ENCODE measurements around the gene CERK. TPM values are rescaled to one million over a fixed set of nuclear protein-coding genes. Genes with fewer than 3 reads are reported as not detected.

Gene CERK
- total and polyA plus RNA-seq, 2 experiments from 2014 or later, result 37.2 to 74.9 TPM

- Histone ChIP-seq H3K36me3 (no peaks in the 10 kb centered on the region), H3K4me3 (no peak overlapping the region), H3K27ac (no peak overlapping the region), H3K4me1 (ENCODE audit: low read depth) (peaks cover 21% of the 10 kb centered on the region), H3K9me3 (ENCODE audit: low read depth) (no peaks in the 10 kb centered on the region), H3K27me3 (no peaks in the 10 kb centered on the region)
- no peak for TF ChIP-seq CTCF (IDR thresholded peaks at IDR 0.05; ENCODE audit: low read depth, low read length)
- DNase-seq (ENCODE audit: low read depth in 1 of 2, low spot score in 1 of 2), result no peak
These were observed 83.6 kb downstream of the CERK start for GRCh38 chr22:46654426-46654825.

GRCh38 chr22:46653596-46653995 is 84.5 kb downstream of the CERK start:
- no peak for TF ChIP-seq CTCF (IDR thresholded peaks at IDR 0.05; ENCODE audit: low read depth, low read length)
- Histone ChIP-seq H3K27me3 (no peaks in the 10 kb centered on the region), H3K4me1 (ENCODE audit: low read depth) (peaks cover 27% of the 10 kb centered on the region), H3K4me3 (no peak overlapping the region), H3K9me3 (ENCODE audit: low read depth) (no peaks in the 10 kb centered on the region), H3K36me3 (no peaks in the 10 kb centered on the region), H3K27ac (no peak overlapping the region)
- DNase-seq (ENCODE audit: low read depth in 1 of 2, low spot score in 1 of 2), result no peak

- Histone ChIP-seq H3K4me1 (ENCODE audit: low read depth) (peaks cover 27% of the 10 kb centered on the region), H3K9me3 (ENCODE audit: low read depth) (no peaks in the 10 kb centered on the region), H3K4me3 (no peak overlapping the region), H3K27ac (peak overlapping the region; percentile 39), H3K27me3 (no peaks in the 10 kb centered on the region), H3K36me3 (no peaks in the 10 kb centered on the region)
- no peak for TF ChIP-seq CTCF (IDR thresholded peaks at IDR 0.05; ENCODE audit: low read depth, low read length)
- peak in 1 of 2 donors; percentile 59 for DNase-seq (ENCODE audit: low read depth in 1 of 2, low spot score in 1 of 2)
These were observed 85.2 kb downstream of the CERK start for GRCh38 chr22:46652847-46653331.

GRCh38 chr22:46652081-46652846 is 85.8 kb downstream of the CERK start:
- DNase-seq (ENCODE audit: low read depth in 1 of 2, low spot score in 1 of 2), result peak in 1 of 2 donors; percentile 59
- Histone ChIP-seq H3K4me3 (no peak overlapping the region), H3K4me1 (ENCODE audit: low read depth) (peaks cover 27% of the 10 kb centered on the region), H3K27ac (peak overlapping the region; percentile 39), H3K9me3 (ENCODE audit: low read depth) (no peaks in the 10 kb centered on the region), H3K27me3 (no peaks in the 10 kb centered on the region), H3K36me3 (no peaks in the 10 kb centered on the region)
- TF ChIP-seq CTCF (IDR thresholded peaks at IDR 0.05; ENCODE audit: low read depth, low read length), result no peak

- peaks cover 33% of the 10 kb centered on the region for H3K4me1 ChIP-seq (ENCODE audit: low read depth)
- no peaks in the 10 kb centered on the region for H3K27me3 ChIP-seq
- TF ChIP-seq CTCF (IDR thresholded peaks at IDR 0.05; ENCODE audit: low read depth, low read length), result no peak
- no peak overlapping the region for H3K27ac ChIP-seq
- H3K9me3 ChIP-seq (ENCODE audit: low read depth), result no peaks in the 10 kb centered on the region
- no peak for DNase-seq (ENCODE audit: low read depth in 1 of 2, low spot score in 1 of 2)
- H3K4me3 ChIP-seq, result no peak overlapping the region
- H3K36me3 ChIP-seq, result no peaks in the 10 kb centered on the region
These were observed 86.7 kb downstream of the CERK start for GRCh38 chr22:46651316-46651715.
